ENCODE measurements around the gene IGIP.

IGIP gene

GRCh38 chr5:140136624-140137023 is 10.9 kb downstream of the IGIP start:
- Histone ChIP-seq H3K27me3 (replicated peaks in 2 of 5; ENCODE audit: control insufficient read depth in 4 of 5, insufficient read depth in 5 of 5, low read length in 4 of 5) (peaks cover 0 to 2% (median 0%) of the 10 kb centered on the region in 5 experiments), H3K27ac (ENCODE audit: insufficient read depth in 1 of 2, low read depth in 1 of 2, low read length in 2 of 2, poor library complexity in 1 of 2, severe bottlenecking in 2 of 2) (no peak overlapping the region), H3K9me3 (ENCODE audit: control extremely low read depth in 1 of 5, control insufficient read depth in 4 of 5, insufficient read depth in 2 of 5, low read depth in 1 of 5, low read length in 4 of 5) (no peaks in the 10 kb centered on the region), H3K4me3 (ENCODE audit: control insufficient read depth in 1 of 7, extremely low read depth in 1 of 7, insufficient read depth in 4 of 7, low read depth in 2 of 7, low read length in 6 of 7) (no peak overlapping the region), H3K36me3 (ENCODE audit: control insufficient read depth in 4 of 4, insufficient read depth in 4 of 4, low read length in 3 of 4) (no peaks in the 10 kb centered on the region), H3K4me1 (ENCODE audit: control extremely low read depth in 1 of 4, control insufficient read depth in 4 of 4, insufficient read depth in 4 of 4, low read length in 3 of 4) (peaks cover 0 to 7% (median 7%) of the 10 kb centered on the region in 4 experiments)
- ChIA-PET POLR2A (no interaction called here), CTCF (interaction anchor here (0.6 to 7.6 kb wide), 7 partner anchors 8 to 584 kb away, joined by 3 to 74 read pairs (median 4); no protein-coding TSS in a partner anchor)
- no peak for DNase-seq
- 92% methylated on average over 1 of the region's 1 CpG for WGBS (ENCODE audit: insufficient coverage)

GRCh38 chr5:140140435-140140834 is 14.7 kb downstream of the IGIP start:
- DNase-seq = no peak
- H3K9me3 ChIP-seq (ENCODE audit: control extremely low read depth in 1 of 5, control insufficient read depth in 4 of 5, insufficient read depth in 2 of 5, low read depth in 1 of 5, low read length in 4 of 5) = no peaks in the 10 kb centered on the region
- peaks cover 0 to 10% (median 6%) of the 10 kb centered on the region in 5 experiments for H3K27me3 ChIP-seq (replicated peaks in 2 of 5; ENCODE audit: control insufficient read depth in 4 of 5, insufficient read depth in 5 of 5, low read length in 4 of 5)
- peaks cover 0 to 3% (median under 1%) of the 10 kb centered on the region in 4 experiments for H3K4me1 ChIP-seq (ENCODE audit: control extremely low read depth in 1 of 4, control insufficient read depth in 4 of 4, insufficient read depth in 4 of 4, low read length in 3 of 4)
- H3K4me3 ChIP-seq (ENCODE audit: control insufficient read depth in 1 of 7, extremely low read depth in 1 of 7, insufficient read depth in 4 of 7, low read depth in 2 of 7, low read length in 6 of 7) = no peak overlapping the region
- H3K36me3 ChIP-seq (ENCODE audit: control insufficient read depth in 4 of 4, insufficient read depth in 4 of 4, low read length in 3 of 4) = no peaks in the 10 kb centered on the region
- POLR2A ChIA-PET = no interaction called here
- WGBS (ENCODE audit: insufficient coverage) = 100% methylated on average over 3 of the region's 3 CpGs
- CTCF ChIA-PET = interaction anchor here (0.9 to 2.7 kb wide), 5 partner anchors 12 to 349 kb away, joined by 3 to 9 read pairs (median 6); partner anchors contain the start of gene PURA
- no peak overlapping the region for H3K27ac ChIP-seq (ENCODE audit: insufficient read depth in 1 of 2, low read depth in 1 of 2, low read length in 2 of 2, poor library complexity in 1 of 2, severe bottlenecking in 2 of 2)

DNA sequence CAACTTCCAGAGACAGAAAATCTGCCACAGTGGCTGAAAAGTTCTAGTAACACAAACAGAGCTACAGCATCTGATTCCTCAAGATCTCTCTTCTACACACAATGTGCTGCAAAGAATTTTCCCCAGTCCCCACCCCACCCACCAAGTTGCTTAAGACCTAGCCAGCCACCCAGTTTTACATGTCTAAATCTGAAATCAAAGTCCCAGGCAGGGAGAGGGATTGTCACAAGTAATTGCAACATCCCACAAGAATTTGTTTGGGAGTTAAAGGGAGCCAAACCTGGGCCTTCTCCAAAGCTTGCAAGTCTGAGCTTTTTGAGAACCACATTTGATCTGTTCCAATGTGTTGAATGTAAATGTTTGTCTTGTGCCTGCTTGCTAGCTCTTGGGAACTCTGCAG is 15.5 kb downstream of the IGIP start:
- Histone ChIP-seq H3K36me3 (ENCODE audit: control insufficient read depth in 4 of 4, insufficient read depth in 4 of 4, low read length in 3 of 4) (no peaks in the 10 kb centered on the region), H3K4me1 (ENCODE audit: control extremely low read depth in 1 of 4, control insufficient read depth in 4 of 4, insufficient read depth in 4 of 4, low read length in 3 of 4) (peaks cover 0 to 10% (median 8%) of the 10 kb centered on the region in 4 experiments), H3K27ac (ENCODE audit: insufficient read depth in 1 of 2, low read depth in 1 of 2, low read length in 2 of 2, poor library complexity in 1 of 2, severe bottlenecking in 2 of 2) (no peak overlapping the region), H3K4me3 (ENCODE audit: control insufficient read depth in 1 of 7, extremely low read depth in 1 of 7, insufficient read depth in 4 of 7, low read depth in 2 of 7, low read length in 6 of 7) (no peak overlapping the region), H3K9me3 (ENCODE audit: control extremely low read depth in 1 of 5, control insufficient read depth in 4 of 5, insufficient read depth in 2 of 5, low read depth in 1 of 5, low read length in 4 of 5) (no peaks in the 10 kb centered on the region), H3K27me3 (replicated peaks in 2 of 5; ENCODE audit: control insufficient read depth in 4 of 5, insufficient read depth in 5 of 5, low read length in 4 of 5) (peaks cover 0 to 15% (median 11%) of the 10 kb centered on the region in 5 experiments)
- no peak for DNase-seq
- ChIA-PET POLR2A (no interaction called here), CTCF (interaction anchor here (0.6 to 7.6 kb wide), 9 partner anchors 7 to 214 kb away, joined by 4 to 129 read pairs (median 41); partner anchors contain the start of gene PURA)

DNA sequence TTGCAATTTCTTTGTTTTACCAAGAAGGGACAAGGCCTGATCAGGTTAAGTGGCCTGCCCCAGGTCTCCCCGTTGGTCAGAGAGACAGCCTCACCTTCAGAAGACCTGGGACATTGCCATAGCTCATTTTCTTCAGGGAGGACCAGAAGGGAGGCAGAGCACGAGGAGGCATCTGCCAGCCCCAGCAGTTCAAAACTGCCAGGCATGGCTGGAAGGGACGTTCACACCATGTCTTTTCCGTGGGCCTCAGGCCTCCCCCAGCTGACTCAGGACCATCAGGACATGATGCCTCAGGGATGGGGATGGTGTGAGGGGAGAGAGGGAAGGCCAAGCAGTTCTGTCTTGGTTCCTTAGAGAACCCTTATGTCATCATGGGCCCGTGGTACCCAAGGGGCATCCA is 16.5 kb downstream of the IGIP start:
- DNase-seq = no peak
- H3K27me3 ChIP-seq (replicated peaks in 2 of 5; ENCODE audit: control insufficient read depth in 4 of 5, insufficient read depth in 5 of 5, low read length in 4 of 5) = peaks cover 2 to 25% (median 19%) of the 10 kb centered on the region in 5 experiments
- 98% methylated on average over 4 of the region's 5 CpGs for WGBS (ENCODE audit: insufficient coverage)
- H3K36me3 ChIP-seq (ENCODE audit: control insufficient read depth in 4 of 4, insufficient read depth in 4 of 4, low read length in 3 of 4) = no peaks in the 10 kb centered on the region
- ChIA-PET CTCF (interaction anchor here (2.0 to 7.6 kb wide), 10 partner anchors 8 to 70 kb away, joined by 4 to 129 read pairs (median 38); partner anchors contain the start of gene PURA), POLR2A (no interaction called here)
- no peaks in the 10 kb centered on the region for H3K9me3 ChIP-seq (ENCODE audit: control extremely low read depth in 1 of 5, control insufficient read depth in 4 of 5, insufficient read depth in 2 of 5, low read depth in 1 of 5, low read length in 4 of 5)
- no peak overlapping the region for H3K4me3 ChIP-seq (ENCODE audit: control insufficient read depth in 1 of 7, extremely low read depth in 1 of 7, insufficient read depth in 4 of 7, low read depth in 2 of 7, low read length in 6 of 7)
- H3K4me1 ChIP-seq (ENCODE audit: control extremely low read depth in 1 of 4, control insufficient read depth in 4 of 4, insufficient read depth in 4 of 4, low read length in 3 of 4) = peaks cover 0 to 14% (median 12%) of the 10 kb centered on the region in 4 experiments
- no peak overlapping the region for H3K27ac ChIP-seq (ENCODE audit: insufficient read depth in 1 of 2, low read depth in 1 of 2, low read length in 2 of 2, poor library complexity in 1 of 2, severe bottlenecking in 2 of 2)

- DNase-seq = no peak
- ChIA-PET POLR2A (no interaction called here), CTCF (interaction anchor here (1.5 to 7.6 kb wide), 12 partner anchors 8 to 99 kb away, joined by 4 to 129 read pairs (median 26); partner anchors contain the start of genes NRG2 and PURA)
- H3K36me3 ChIP-seq (ENCODE audit: control insufficient read depth in 4 of 4, insufficient read depth in 4 of 4, low read length in 3 of 4) = no peaks in the 10 kb centered on the region
- no peak overlapping the region for H3K4me3 ChIP-seq (ENCODE audit: control insufficient read depth in 1 of 7, extremely low read depth in 1 of 7, insufficient read depth in 4 of 7, low read depth in 2 of 7, low read length in 6 of 7)
- peaks cover 0 to 14% (median 12%) of the 10 kb centered on the region in 4 experiments for H3K4me1 ChIP-seq (ENCODE audit: control extremely low read depth in 1 of 4, control insufficient read depth in 4 of 4, insufficient read depth in 4 of 4, low read length in 3 of 4)
- WGBS (ENCODE audit: insufficient coverage) = 83% methylated on average over 6 of the region's 7 CpGs
- H3K9me3 ChIP-seq (ENCODE audit: control extremely low read depth in 1 of 5, control insufficient read depth in 4 of 5, insufficient read depth in 2 of 5, low read depth in 1 of 5, low read length in 4 of 5) = no peaks in the 10 kb centered on the region
- peaks cover 2 to 31% (median 23%) of the 10 kb centered on the region in 5 experiments for H3K27me3 ChIP-seq (replicated peaks in 2 of 5; ENCODE audit: control insufficient read depth in 4 of 5, insufficient read depth in 5 of 5, low read length in 4 of 5)
- no peak overlapping the region for H3K27ac ChIP-seq (ENCODE audit: insufficient read depth in 1 of 2, low read depth in 1 of 2, low read length in 2 of 2, poor library complexity in 1 of 2, severe bottlenecking in 2 of 2)
Measured at GRCh38 chr5:140142856-140143255, 17.1 kb downstream of the IGIP start.

DNA sequence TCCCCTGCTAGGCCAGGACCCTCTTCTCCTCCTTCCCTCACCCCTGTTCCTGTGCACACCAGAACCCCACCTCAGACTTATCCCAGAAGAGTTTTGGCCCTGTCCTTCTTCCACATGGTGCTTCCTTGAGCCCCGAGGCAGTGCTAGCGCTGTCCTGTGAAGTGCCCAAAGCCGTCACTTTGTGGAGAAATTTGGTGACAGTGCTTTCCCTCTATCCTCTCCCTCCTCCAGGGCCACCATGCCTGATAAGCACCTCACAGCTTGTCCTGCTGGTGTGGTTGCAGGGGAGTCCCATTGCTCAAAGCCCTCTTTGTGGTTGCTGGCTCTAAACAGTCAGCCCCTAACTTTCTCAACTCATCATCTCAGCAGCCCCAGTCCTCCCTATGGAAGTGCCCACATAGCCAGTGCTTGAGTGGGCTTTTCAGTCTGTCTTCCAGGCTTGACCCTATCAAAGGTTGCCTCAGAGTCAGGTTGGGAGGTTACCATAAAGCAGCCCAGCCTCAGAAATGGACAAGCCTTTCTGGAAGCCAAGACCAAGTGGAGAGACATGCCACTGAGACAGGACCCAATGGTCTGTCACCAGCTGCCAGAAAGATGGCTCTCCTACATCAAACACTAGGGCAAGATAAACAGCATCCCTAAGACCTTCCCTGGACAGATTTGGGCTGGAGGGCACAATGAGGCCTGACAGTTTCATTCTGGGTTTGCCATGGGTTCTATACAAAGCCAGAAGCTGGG is 18.0 kb downstream of the IGIP start:
- no peaks in the 10 kb centered on the region for H3K9me3 ChIP-seq (ENCODE audit: control extremely low read depth in 1 of 5, control insufficient read depth in 4 of 5, insufficient read depth in 2 of 5, low read depth in 1 of 5, low read length in 4 of 5)
- CTCF ChIA-PET = interaction anchor here (0.6 to 7.6 kb wide), 21 partner anchors 9 to 473 kb away, joined by 3 to 129 read pairs (median 7); partner anchors contain the start of genes NRG2 and PURA
- H3K4me3 ChIP-seq (ENCODE audit: control insufficient read depth in 1 of 7, extremely low read depth in 1 of 7, insufficient read depth in 4 of 7, low read depth in 2 of 7, low read length in 6 of 7) = no peak overlapping the region
- DNase-seq = no peak
- WGBS (ENCODE audit: insufficient coverage) = 96% methylated on average over 3 of the region's 3 CpGs
- no peak overlapping the region for H3K27ac ChIP-seq (ENCODE audit: insufficient read depth in 1 of 2, low read depth in 1 of 2, low read length in 2 of 2, poor library complexity in 1 of 2, severe bottlenecking in 2 of 2)
- H3K4me1 ChIP-seq (ENCODE audit: control extremely low read depth in 1 of 4, control insufficient read depth in 4 of 4, insufficient read depth in 4 of 4, low read length in 3 of 4) = peaks cover 0 to 14% (median 12%) of the 10 kb centered on the region in 4 experiments
- POLR2A ChIA-PET = no interaction called here
- H3K36me3 ChIP-seq (ENCODE audit: control insufficient read depth in 4 of 4, insufficient read depth in 4 of 4, low read length in 3 of 4) = no peaks in the 10 kb centered on the region
- peaks cover 2 to 39% (median 26%) of the 10 kb centered on the region in 5 experiments for H3K27me3 ChIP-seq (replicated peaks in 2 of 5; ENCODE audit: control insufficient read depth in 4 of 5, insufficient read depth in 5 of 5, low read length in 4 of 5)

GRCh38 chr5:140145256-140145655 is 19.5 kb downstream of the IGIP start:
- DNase-seq = no peak
- H3K27me3 ChIP-seq (replicated peaks in 2 of 5; ENCODE audit: control insufficient read depth in 4 of 5, insufficient read depth in 5 of 5, low read length in 4 of 5) = peaks cover 2 to 39% (median 26%) of the 10 kb centered on the region in 5 experiments
- peak overlapping the region in 3 of 7 experiments; percentile 70 to 79 (median 77) for H3K4me3 ChIP-seq (ENCODE audit: control insufficient read depth in 1 of 7, extremely low read depth in 1 of 7, insufficient read depth in 4 of 7, low read depth in 2 of 7, low read length in 6 of 7)
- WGBS (ENCODE audit: insufficient coverage) = 84% methylated on average over 3 of the region's 3 CpGs
- H3K36me3 ChIP-seq (ENCODE audit: control insufficient read depth in 4 of 4, insufficient read depth in 4 of 4, low read length in 3 of 4) = no peaks in the 10 kb centered on the region
- ChIA-PET POLR2A (no interaction called here), CTCF (interaction anchor here (0.7 to 7.6 kb wide), 18 partner anchors 11 to 80 kb away, joined by 3 to 129 read pairs (median 10); partner anchors contain the start of gene PURA)
- no peak overlapping the region for H3K27ac ChIP-seq (ENCODE audit: insufficient read depth in 1 of 2, low read depth in 1 of 2, low read length in 2 of 2, poor library complexity in 1 of 2, severe bottlenecking in 2 of 2)
- no peaks in the 10 kb centered on the region for H3K9me3 ChIP-seq (ENCODE audit: control extremely low read depth in 1 of 5, control insufficient read depth in 4 of 5, insufficient read depth in 2 of 5, low read depth in 1 of 5, low read length in 4 of 5)
- peaks cover 0 to 14% (median 12%) of the 10 kb centered on the region in 4 experiments for H3K4me1 ChIP-seq (ENCODE audit: control extremely low read depth in 1 of 4, control insufficient read depth in 4 of 4, insufficient read depth in 4 of 4, low read length in 3 of 4)
